ENCODE data around the gene TNFRSF18.

TNFRSF18 gene

GRCh38 chr1:1183221-1183747, 23.1 kb downstream of the TNFRSF18 start:
- no peak for DNase-seq (ENCODE audit: extremely low read depth, low read depth)
- TF ChIP-seq CTCF (IDR thresholded peaks at IDR 0.05; ENCODE audit: low read depth, low read length, missing control alignments): no peak
- no peak overlapping the region for H3K4me3 ChIP-seq (replicated peaks; ENCODE audit: low read depth, low read length)

- no peak overlapping the region for H3K4me3 ChIP-seq (replicated peaks; ENCODE audit: low read depth, low read length)
- no peak for DNase-seq (ENCODE audit: extremely low read depth, low read depth)
- no peak for TF ChIP-seq CTCF (IDR thresholded peaks at IDR 0.05; ENCODE audit: low read depth, low read length, missing control alignments)
Observed at GRCh38 chr1:1182491-1183220, 23.7 kb downstream of the TNFRSF18 start.

- TF ChIP-seq CTCF (IDR thresholded peaks at IDR 0.05; ENCODE audit: low read depth, low read length, missing control alignments): no peak
- H3K4me3 ChIP-seq (replicated peaks; ENCODE audit: low read depth, low read length): no peak overlapping the region
- DNase-seq (ENCODE audit: extremely low read depth, low read depth): no peak
Observed at GRCh38 chr1:1181938-1182410, 24.4 kb downstream of the TNFRSF18 start.

- no peak overlapping the region for H3K4me3 ChIP-seq (replicated peaks; ENCODE audit: low read depth, low read length)
- TF ChIP-seq CTCF (IDR thresholded peaks at IDR 0.05; ENCODE audit: low read depth, low read length, missing control alignments): no peak
- no peak for DNase-seq (ENCODE audit: extremely low read depth, low read depth)
Observed at GRCh38 chr1:1181129-1181937, 25.1 kb downstream of the TNFRSF18 start.

- H3K4me3 ChIP-seq (replicated peaks; ENCODE audit: low read depth, low read length): no peak overlapping the region
- DNase-seq (ENCODE audit: extremely low read depth, low read depth): no peak
- no peak for TF ChIP-seq CTCF (IDR thresholded peaks at IDR 0.05; ENCODE audit: low read depth, low read length, missing control alignments)
Observed at GRCh38 chr1:1179983-1180861, 26.2 kb downstream of the TNFRSF18 start.

GRCh38 chr1:1179346-1179982, 26.9 kb downstream of the TNFRSF18 start:
- no peak overlapping the region for H3K4me3 ChIP-seq (replicated peaks; ENCODE audit: low read depth, low read length)
- TF ChIP-seq CTCF (IDR thresholded peaks at IDR 0.05; ENCODE audit: low read depth, low read length, missing control alignments): no peak
- DNase-seq (ENCODE audit: extremely low read depth, low read depth): no peak

Data from HFF-Myc (cell line).